Heart right ventricle (tissue), 16 donors: Measurements from ENCODE around the gene TMTC2. TPM values are rescaled to one million over a fixed set of nuclear protein-coding genes. Genes with fewer than 3 reads are reported as not detected.
"Not testable (repeated sequence)": the region's sequence is repeated elsewhere in the genome, so short reads cannot be mapped to it uniquely, and the experiment has no call there.

Source experiments
- ATAC-seq, 8 donors: fragments of 200-7000 bp; cut with Tn5 transposase; one replicate each; pipeline ENCODE4 v1.9.1; 2020; ENCODE audit warnings: mild to moderate bottlenecking in 8 of 8, moderate library complexity in 8 of 8, moderate number of reproducible peaks in 1 of 8
- DNase-seq, 2 donors: peaks; one replicate each; pipeline ENCODE4 v3.0.0-alpha.2; 2020
- H3K27ac ChIP-seq, 10 donors: fragments of 200-600 bp; sonication (generic) in 2 of 10; one replicate each; pipeline versions ENCODE4 v1.5.0 to v1.8.0; 2020 to 2022; ENCODE audit warnings: mild to moderate bottlenecking in 3 of 10
- H3K27me3 ChIP-seq, 7 donors: fragments of 200-600 bp; one replicate each; pipeline ENCODE4 v1.8.0; 2021 to 2022; ENCODE audit warnings: mild to moderate bottlenecking in 2 of 7
- H3K36me3 ChIP-seq, 9 donors: fragments of 200-600 bp; sonication (generic) in 1 of 9; one replicate each; pipeline versions ENCODE4 v1.5.0 to v1.8.0; 2020 to 2022; ENCODE audit warnings: mild to moderate bottlenecking in 2 of 9
- H3K4me1 ChIP-seq, 9 donors: fragments of 200-600 bp; sonication (generic) in 1 of 9; one replicate each; pipeline versions ENCODE4 v1.5.0 to v1.8.0; 2020 to 2022; ENCODE audit warnings: mild to moderate bottlenecking in 4 of 9
- H3K4me3 ChIP-seq, 10 donors: fragments of 200-600 bp; sonication (generic) in 2 of 10; one replicate each; pipeline versions ENCODE4 v1.5.0 to v1.8.0; 2020 to 2022; ENCODE audit warnings: mild to moderate bottlenecking in 7 of 10, moderate library complexity in 2 of 10
- H3K9me3 ChIP-seq, 11 donors: fragments of 200-600 bp in 10 of 11; sonication (generic) in 2 of 11; one replicate each; pipeline versions ENCODE4 v1.5.0 to v1.8.0; 2013 to 2022; ENCODE audit warnings: mild to moderate bottlenecking in 2 of 11, control low read depth in 1 of 11, moderate library complexity in 1 of 11
- CTCF ChIP-seq, 9 donors: fragments of 200-600 bp; sonication (generic) in 2 of 9; IDR thresholded peaks; one replicate each; pipeline versions ENCODE4 v1.5.0 to v1.8.0; 2021 to 2022; ENCODE audit warnings: antibody characterized with exemption in 9 of 9, mild to moderate bottlenecking in 5 of 9, moderate library complexity in 1 of 9
- WGBS, 2 donors: extraction: QIAGEN DNeasy Blood & Tissue Kit; methylation state at CpG; one replicate each; pipeline ENCODE4 v1.1.7; 2013; ENCODE audit warnings: inconsistent platforms in 1 of 2; 5-methylcytosine and 5-hydroxymethylcytosine counted together
- intact Hi-C, 10 donors: fragments of 100-400 bp; cut with DNase I; formaldehyde crosslinking; loops; one replicate each; pipeline versions ENCODE4 v1.11.1 to v1.14.2; 2022
- polyA plus RNA-seq, 2 donors: library from polyadenylated mRNA; stranded (reverse); fragments of 200-250 nt; gene quantifications; one replicate each; pipeline ENCODE4 v1.2.3, GENCODE V29; 2013
- total RNA-seq, 10 donors: library from RNA; stranded (reverse); fragmentation: NEBNext Ultra II Directional in 3 of 10; extraction: Animal tissue kit (Norgen Biotek cat#: 25700) in 3 of 10; gene quantifications; one replicate each; pipeline versions ENCODE4 v1.2.1 to v1.2.4, GENCODE V29; 2021 to 2023
- donor health status: Arrhythmogenic right ventricular cardiomyopathy.
- donor health status: ischemic (EF 13 %, LVEDD 7.1; RV severe dilation, severe dysfunction).
- donor health status: healthy with polysubstance abuse.
- donor health status: DM: no; HTN: yes; CAD: no.
- donor health status: DM: no; HTN: no; CAD: no.
- donor health status: ischemic (EF 25% LVEDD 6.9; RV normal size, moderate dysfunction).
- donor health status: ischemic (EF 25% LVEDD 5.7; RV mildly dilated, moderate dysfunction).
- donor health status: healthy.
- donor health status: DM: yes; HTN: yes; CAD: no.
- donor health status: Ischemic cardiomyopathy.
- donor health status: ischemic (EF 35%, LVEDD 5.7; RV mildly dilated, moderate dysfunction).
- donor health status: nonischemic (EF 11% LVEDD 7.7; RV severe dilation, severe dysfunction).
- donor health status: DM: yes; HTN: yes; CAD: no.
- donor health status: PGD.
- donor health status: ischemic (EF 29% LVEDD 5.4; RV normal size, mild dysfunction).
- donor health status: nonischemic (EF 23%, LVEDD 6.1; RV moderate dilation, normal function).

Gene TMTC2
- total and polyA plus RNA-seq, 12 donors, result 1.6 to 4.4 (median 2.6) TPM

- ATAC-seq, result no peak
- intact Hi-C loops, result no loop called here
- Histone ChIP-seq H3K27me3 (no peaks in the 10 kb centered on the region), H3K9me3 (peaks cover 0 to 15% (median 0%) of the 10 kb centered on the region in 11 donors), H3K4me1 (no peaks in the 10 kb centered on the region), H3K36me3 (no peaks in the 10 kb centered on the region), H3K27ac (no peak overlapping the region), H3K4me3 (no peak overlapping the region)
- no peak for DNase-seq
- WGBS, 2 donors, result 88% methylated on average over 4 of the region's 4 CpGs
- no peak for TF ChIP-seq CTCF (IDR thresholded peaks at IDR 0.05)
These were observed 428.3 kb downstream of the TMTC2 start for GRCh38 chr12:83114966-83115365.

- DNase-seq, H3K27ac ChIP-seq, H3K4me3 ChIP-seq, intact Hi-C loops, H3K4me1 ChIP-seq, H3K27me3 ChIP-seq, ATAC-seq, H3K36me3 ChIP-seq: not testable (repeated sequence)
- H3K9me3 ChIP-seq, result peaks cover 0 to 15% (median 0%) of the 10 kb centered on the region in 11 donors
- 82 to 85% methylated on average over 3 of the region's 3 CpGs for WGBS, 2 donors
These were observed 431.2 kb downstream of the TMTC2 start for GRCh38 chr12:83117926-83118325.

GRCh38 chr12:83121897-83122622 is 435.4 kb downstream of the TMTC2 start:
- Histone ChIP-seq H3K9me3 (peaks cover 0 to 10% (median 0%) of the 10 kb centered on the region in 11 donors), H3K4me3 (peak overlapping the region in 4 of 10 donors; percentile 8 to 22 (median 14)), H3K27me3 (no peaks in the 10 kb centered on the region), H3K27ac (no peak overlapping the region), H3K4me1 (no peaks in the 10 kb centered on the region), H3K36me3 (no peaks in the 10 kb centered on the region)
- 91 to 93% methylated on average over 15 of the region's 15 CpGs for WGBS, 2 donors
- DNase-seq (no peak), ATAC-seq (peak in 2 of 8 donors; percentile 18 to 20)
- intact Hi-C loops, result no loop called here
- no peak for TF ChIP-seq CTCF (IDR thresholded peaks at IDR 0.05)

- no peak for ATAC-seq
- Histone ChIP-seq H3K4me1 (no peaks in the 10 kb centered on the region), H3K4me3 (peak overlapping the region in 4 of 10 donors; percentile 8 to 22 (median 14)), H3K36me3 (no peaks in the 10 kb centered on the region), H3K9me3 (peaks cover 0 to 9% (median 0%) of the 10 kb centered on the region in 11 donors), H3K27ac (no peak overlapping the region), H3K27me3 (no peaks in the 10 kb centered on the region)
- no peak for TF ChIP-seq CTCF (IDR thresholded peaks at IDR 0.05)
- WGBS, 2 donors, result 85 to 90% methylated on average over 3 of the region's 3 CpGs
- DNase-seq, result no peak
- intact Hi-C loops, result no loop called here
These were observed 435.9 kb downstream of the TMTC2 start for GRCh38 chr12:83122623-83122934.

- H3K4me3 ChIP-seq, result no peak overlapping the region
- TF ChIP-seq CTCF (IDR thresholded peaks at IDR 0.05), result no peak
- intact Hi-C loops, result no loop called here
- DNase-seq (no peak), ATAC-seq (no peak)
- no peak overlapping the region for H3K27ac ChIP-seq
- WGBS, 2 donors, result 69 to 82% methylated on average over 2 of the region's 2 CpGs
- peaks cover 0 to 7% (median 0%) of the 10 kb centered on the region in 11 donors for H3K9me3 ChIP-seq
- no peaks in the 10 kb centered on the region for H3K27me3 ChIP-seq
- H3K4me1 ChIP-seq, result no peaks in the 10 kb centered on the region
- no peaks in the 10 kb centered on the region for H3K36me3 ChIP-seq
These were observed 436.3 kb downstream of the TMTC2 start for GRCh38 chr12:83123039-83123438.
